Superior temporal gyrus (tissue), 1 donor: ENCODE measurements around the gene C4BPB.

Experiments used
- DNase-seq: peaks from one replicate; pipeline ENCODE4 v3.0.0-alpha.2; 2016; ENCODE audit errors: extremely low spot score

The C4BPB gene

GRCh38 chr1:207059881-207060280, 28.8 kb upstream of the C4BPB start:
- DNase-seq = no peak

GRCh38 chr1:207060596-207060995, 28.1 kb upstream of the C4BPB start:
- no peak for DNase-seq

- DNase-seq = peak; percentile 44
Measured at GRCh38 chr1:207062058-207062457, 26.6 kb upstream of the C4BPB start.

GRCh38 chr1:207063014-207063413, 25.6 kb upstream of the C4BPB start:
- DNase-seq = no peak

GRCh38 chr1:207064561-207064960, 24.1 kb upstream of the C4BPB start:
- DNase-seq = no peak

GRCh38 chr1:207067185-207067584, 21.5 kb upstream of the C4BPB start:
- DNase-seq = no peak

- DNase-seq = no peak
Measured at GRCh38 chr1:207067665-207068064, 21.0 kb upstream of the C4BPB start.

GRCh38 chr1:207069061-207069460, 19.6 kb upstream of the C4BPB start:
- no peak for DNase-seq

- no peak for DNase-seq
Measured at GRCh38 chr1:207069858-207070506, 18.7 kb upstream of the C4BPB start.

- DNase-seq = no peak
Measured at GRCh38 chr1:207070811-207071210, 17.8 kb upstream of the C4BPB start.

- no peak for DNase-seq
Measured at GRCh38 chr1:207071426-207071825, 17.2 kb upstream of the C4BPB start.

- DNase-seq = no peak
Measured at GRCh38 chr1:207072233-207072632, 16.4 kb upstream of the C4BPB start.

- no peak for DNase-seq
Measured at GRCh38 chr1:207073906-207074820, 14.5 kb upstream of the C4BPB start.

GRCh38 chr1:207076181-207076955, 12.3 kb upstream of the C4BPB start:
- no peak for DNase-seq

- no peak for DNase-seq
Measured at GRCh38 chr1:207077012-207077411, 11.6 kb upstream of the C4BPB start.

- peak; percentile 93 for DNase-seq
Measured at GRCh38 chr1:207077470-207078377, 10.9 kb upstream of the C4BPB start.

- DNase-seq = no peak
Measured at GRCh38 chr1:207078578-207079132, 10.0 kb upstream of the C4BPB start.

- no peak for DNase-seq
Measured at GRCh38 chr1:207079706-207080241, 8.9 kb upstream of the C4BPB start.

GRCh38 chr1:207081088-207081487, 7.6 kb upstream of the C4BPB start:
- DNase-seq = no peak

- no peak for DNase-seq
Measured at GRCh38 chr1:207081806-207082205, 6.9 kb upstream of the C4BPB start.

- no peak for DNase-seq
Measured at GRCh38 chr1:207084232-207084631, 4.4 kb upstream of the C4BPB start.
